BLaER1 treated with 17β-estradiol and CSF1 and Interleukin-3, amounts not matched to agents 10 nM and 100 nM (cell line): ENCODE results near the gene MAP2K5.

Source experiments
- H3K27ac ChIP-seq, 11 experiments: shearing (Covaris generic); formaldehyde crosslinking; 2 replicates each; pipeline ENCODE4 v1.8.1; 2022
- H3K27me3 ChIP-seq, 11 experiments: shearing (Covaris generic); formaldehyde crosslinking; 2 replicates each; pipeline ENCODE4 v1.8.1; 2022
- H3K36me3 ChIP-seq, 11 experiments: shearing (Covaris generic); formaldehyde crosslinking; 2 replicates each; pipeline ENCODE4 v1.8.1; 2022
- H3K4me1 ChIP-seq, 10 experiments: shearing (Covaris generic); formaldehyde crosslinking; 2 replicates each; pipeline ENCODE4 v1.8.1; 2022
- H3K4me2 ChIP-seq, 11 experiments: shearing (Covaris generic); formaldehyde crosslinking; 2 replicates each; pipeline ENCODE4 v1.8.1; 2022
- H3K4me3 ChIP-seq, 10 experiments: shearing (Covaris generic); formaldehyde crosslinking; 2 replicates each; pipeline ENCODE4 v1.8.1; 2022
- H3K9ac ChIP-seq, 11 experiments: shearing (Covaris generic); formaldehyde crosslinking; 2 replicates each; pipeline ENCODE4 v1.8.1; 2022
- H3K9me3 ChIP-seq, 11 experiments: shearing (Covaris generic); formaldehyde crosslinking; replicated peaks in 1 of 11; 2 replicates each; pipeline ENCODE4 v1.8.1; 2022
- H4K20me1 ChIP-seq, 11 experiments: shearing (Covaris generic); formaldehyde crosslinking; 2 replicates each; pipeline ENCODE4 v1.8.1; 2022
- Cebpa-rat ChIP-seq, 11 experiments: shearing (Covaris generic); IDR thresholded peaks; 2 replicates each; pipeline ENCODE4 v1.8.1; 2022

MAP2K5 gene

GRCh38 chr15:67587754-67588153 lies 45.3 kb downstream of the MAP2K5 start:
- H3K9ac ChIP-seq = no peak overlapping the region
- no peaks in the 10 kb centered on the region for H3K9me3 ChIP-seq
- H4K20me1 ChIP-seq = no peaks in the 10 kb centered on the region
- H3K36me3 ChIP-seq = peaks cover 29 to 81% (median 51%) of the 10 kb centered on the region in 11 experiments
- no peak overlapping the region for H3K4me2 ChIP-seq
- no peaks in the 10 kb centered on the region for H3K27me3 ChIP-seq
- peaks cover 0 to 7% (median 0%) of the 10 kb centered on the region in 10 experiments; a peak in 5 of 20 replicates for H3K4me1 ChIP-seq
- no peak for TF ChIP-seq Cebpa-rat (IDR thresholded peaks at IDR 0.05)
- no peak overlapping the region for H3K27ac ChIP-seq
- H3K4me3 ChIP-seq = no peak overlapping the region

- Histone ChIP-seq H3K4me1 (no peaks in the 10 kb centered on the region), H3K36me3 (peaks cover 41 to 94% (median 64%) of the 10 kb centered on the region in 11 experiments), H3K27ac (no peak overlapping the region), H3K4me2 (no peak overlapping the region), H3K27me3 (no peaks in the 10 kb centered on the region), H3K9ac (no peak overlapping the region), H3K4me3 (no peak overlapping the region), H4K20me1 (no peaks in the 10 kb centered on the region), H3K9me3 (no peaks in the 10 kb centered on the region)
- no peak for TF ChIP-seq Cebpa-rat (IDR thresholded peaks at IDR 0.05)
Measured at GRCh38 chr15:67590191-67590590, 47.7 kb downstream of the MAP2K5 start.

- peaks cover 37 to 94% (median 58%) of the 10 kb centered on the region in 11 experiments for H3K36me3 ChIP-seq
- H3K27me3 ChIP-seq = no peaks in the 10 kb centered on the region
- no peaks in the 10 kb centered on the region for H3K9me3 ChIP-seq
- no peak overlapping the region for H3K27ac ChIP-seq
- H3K4me3 ChIP-seq = no peak overlapping the region
- H4K20me1 ChIP-seq = no peaks in the 10 kb centered on the region
- H3K4me2 ChIP-seq = no peak overlapping the region
- no peak for TF ChIP-seq Cebpa-rat (IDR thresholded peaks at IDR 0.05)
- no peaks in the 10 kb centered on the region for H3K4me1 ChIP-seq
- no peak overlapping the region for H3K9ac ChIP-seq
Measured at GRCh38 chr15:67592245-67592644, 49.7 kb downstream of the MAP2K5 start.

- Histone ChIP-seq H3K36me3 (peaks cover 24 to 91% (median 50%) of the 10 kb centered on the region in 11 experiments), H3K4me1 (no peaks in the 10 kb centered on the region), H3K9ac (no peak overlapping the region), H3K27ac (no peak overlapping the region), H3K9me3 (no peaks in the 10 kb centered on the region), H4K20me1 (no peaks in the 10 kb centered on the region), H3K4me2 (no peak overlapping the region), H3K4me3 (no peak overlapping the region), H3K27me3 (no peaks in the 10 kb centered on the region)
- no peak for TF ChIP-seq Cebpa-rat (IDR thresholded peaks at IDR 0.05)
Measured at GRCh38 chr15:67593562-67593961, 51.1 kb downstream of the MAP2K5 start.

GRCh38 chr15:67594770-67595169 lies 52.3 kb downstream of the MAP2K5 start:
- no peak overlapping the region for H3K9ac ChIP-seq
- H3K4me1 ChIP-seq = no peaks in the 10 kb centered on the region
- H3K27ac ChIP-seq = no peak overlapping the region
- H4K20me1 ChIP-seq = no peaks in the 10 kb centered on the region
- no peak overlapping the region for H3K4me2 ChIP-seq
- peaks cover 19 to 85% (median 40%) of the 10 kb centered on the region in 11 experiments; a peak in 21 of 22 replicates for H3K36me3 ChIP-seq
- H3K4me3 ChIP-seq = no peak overlapping the region
- no peak for TF ChIP-seq Cebpa-rat (IDR thresholded peaks at IDR 0.05)
- no peaks in the 10 kb centered on the region for H3K9me3 ChIP-seq
- H3K27me3 ChIP-seq = no peaks in the 10 kb centered on the region

- H3K9ac ChIP-seq = no peak overlapping the region
- no peak for TF ChIP-seq Cebpa-rat (IDR thresholded peaks at IDR 0.05)
- no peaks in the 10 kb centered on the region for H4K20me1 ChIP-seq
- H3K4me3 ChIP-seq = no peak overlapping the region
- H3K36me3 ChIP-seq = peaks cover 19 to 86% (median 40%) of the 10 kb centered on the region in 11 experiments; a peak in 21 of 22 replicates
- H3K4me1 ChIP-seq = no peaks in the 10 kb centered on the region
- no peak overlapping the region for H3K27ac ChIP-seq
- H3K9me3 ChIP-seq = no peaks in the 10 kb centered on the region
- H3K4me2 ChIP-seq = no peak overlapping the region
- no peaks in the 10 kb centered on the region for H3K27me3 ChIP-seq
Measured at GRCh38 chr15:67595572-67595971, 53.1 kb downstream of the MAP2K5 start.

- Histone ChIP-seq H3K4me1 (no peaks in the 10 kb centered on the region), H3K27ac (no peak overlapping the region), H3K9ac (no peak overlapping the region), H3K9me3 (no peaks in the 10 kb centered on the region), H3K27me3 (no peaks in the 10 kb centered on the region), H3K4me3 (no peak overlapping the region), H3K4me2 (no peak overlapping the region), H4K20me1 (no peaks in the 10 kb centered on the region), H3K36me3 (peaks cover 2 to 62% (median 25%) of the 10 kb centered on the region in 11 experiments; a peak in 14 of 22 replicates)
- no peak for TF ChIP-seq Cebpa-rat (IDR thresholded peaks at IDR 0.05)
Measured at GRCh38 chr15:67601073-67601472, 58.6 kb downstream of the MAP2K5 start.

- peaks cover 0 to 45% (median 21%) of the 10 kb centered on the region in 11 experiments; a peak in 12 of 22 replicates for H3K36me3 ChIP-seq
- no peaks in the 10 kb centered on the region for H3K9me3 ChIP-seq
- H3K9ac ChIP-seq = no peak overlapping the region
- no peaks in the 10 kb centered on the region for H3K27me3 ChIP-seq
- H3K4me2 ChIP-seq = no peak overlapping the region
- H3K4me3 ChIP-seq = no peak overlapping the region
- no peak overlapping the region for H3K27ac ChIP-seq
- no peaks in the 10 kb centered on the region for H3K4me1 ChIP-seq
- no peak for TF ChIP-seq Cebpa-rat (IDR thresholded peaks at IDR 0.05)
- H4K20me1 ChIP-seq = no peaks in the 10 kb centered on the region
Measured at GRCh38 chr15:67603063-67603462, 60.6 kb downstream of the MAP2K5 start.

GRCh38 chr15:67605871-67606270 lies 63.4 kb downstream of the MAP2K5 start:
- H3K9ac ChIP-seq = no peak overlapping the region
- H3K27ac ChIP-seq = no peak overlapping the region
- TF ChIP-seq Cebpa-rat (IDR thresholded peaks at IDR 0.05) = no peak
- H4K20me1 ChIP-seq = no peaks in the 10 kb centered on the region
- H3K4me3 ChIP-seq = no peak overlapping the region
- H3K4me2 ChIP-seq = no peak overlapping the region
- H3K27me3 ChIP-seq = no peaks in the 10 kb centered on the region
- no peaks in the 10 kb centered on the region for H3K9me3 ChIP-seq
- peaks cover 0 to 25% (median 11%) of the 10 kb centered on the region in 11 experiments; a peak in 10 of 22 replicates for H3K36me3 ChIP-seq
- H3K4me1 ChIP-seq = no peaks in the 10 kb centered on the region

GRCh38 chr15:67606742-67607141 lies 64.2 kb downstream of the MAP2K5 start:
- H3K4me3 ChIP-seq = no peak overlapping the region
- H3K4me2 ChIP-seq = no peak overlapping the region
- no peaks in the 10 kb centered on the region for H3K9me3 ChIP-seq
- H3K27me3 ChIP-seq = no peaks in the 10 kb centered on the region
- no peak overlapping the region for H3K27ac ChIP-seq
- no peaks in the 10 kb centered on the region for H3K4me1 ChIP-seq
- H3K36me3 ChIP-seq = peaks cover 0 to 16% (median 9%) of the 10 kb centered on the region in 11 experiments; a peak in 9 of 22 replicates
- TF ChIP-seq Cebpa-rat (IDR thresholded peaks at IDR 0.05) = no peak
- no peak overlapping the region for H3K9ac ChIP-seq
- no peaks in the 10 kb centered on the region for H4K20me1 ChIP-seq
